K562 (cell line): ENCODE measurements around the gene ASPHD1. TPM values are rescaled to one million over a fixed set of nuclear protein-coding genes. Genes with fewer than 3 reads are reported as not detected.

Experiments used
- BRCA1 ChIP-seq, 2 experiments: fragments of 450-650 bp in 1 of 2; sonication (generic) in 1 of 2; formaldehyde crosslinking in 1 of 2; IDR thresholded peaks; 2 replicates each; pipeline versions ENCODE4 v1.5.0 to v1.6.1; 2017 to 2020; ENCODE audit warnings: mild to moderate bottlenecking in 1 of 2, missing genetic modification reagents in 1 of 2
- CCNT2 ChIP-seq: IDR thresholded peaks from 2 replicates; pipeline ENCODE4 v1.6.1; 2011; ENCODE audit warnings: borderline replicate concordance, low read depth, mild to moderate bottlenecking, moderate library complexity, mixed read lengths, low read length; ENCODE audit not compliant: insufficient read length; ENCODE audit errors: extremely low read depth
- DIDO1 ChIP-seq: fragments of 450-650 bp; IDR thresholded peaks from 2 replicates; pipeline ENCODE4 v1.6.1; 2016; ENCODE audit warnings: low read depth, missing biosample characterization, missing genetic modification characterization
- FOXJ2 ChIP-seq: fragments of 200-800 bp; sonication (Bioruptor generic); IDR thresholded peaks from 2 replicates; pipeline ENCODE4 v1.6.1; 2016; ENCODE audit warnings: missing genetic modification characterization, missing compliant biosample characterization
- GABPA ChIP-seq: fragments of 200-800 bp; sonication (Bioruptor generic); conservative IDR thresholded peaks from 2 replicates; pipeline ENCODE4 v1.6.1; 2016; ENCODE audit warnings: low read depth, missing genetic modification characterization, missing compliant biosample characterization
- GTF2F1 ChIP-seq: IDR thresholded peaks from 2 replicates; pipeline ENCODE4 v1.6.1; 2011; ENCODE audit warnings: low read depth, low read length, improper control_type of control experiment
- HSF4 ChIP-seq: fragments of 250-450 bp; sonication (Bioruptor Pico); IDR thresholded peaks from 2 replicates; pipeline ENCODE4 v2.1.2; 2022; ENCODE audit warnings: mild to moderate bottlenecking, moderate library complexity, borderline replicate concordance
- ILF3 ChIP-seq: fragments of 450-650 bp; IDR thresholded peaks from 2 replicates; pipeline ENCODE4 v1.6.1; 2018; ENCODE audit warnings: antibody characterized with exemption, mild to moderate bottlenecking, moderate library complexity, borderline replicate concordance
- MCM3 ChIP-seq: fragments of 450-650 bp; IDR thresholded peaks from 2 replicates; pipeline ENCODE4 v1.6.1; 2016
- MTA3 ChIP-seq: fragments of 450-650 bp; formaldehyde crosslinking; IDR thresholded peaks from 2 replicates; pipeline ENCODE4 v1.6.1; 2017; ENCODE audit warnings: mild to moderate bottlenecking, borderline replicate concordance
- PHF8 ChIP-seq: fragments of 200-600 bp; sonication (generic); IDR thresholded peaks from 2 replicates; pipeline ENCODE4 v1.6.1; 2012; ENCODE audit warnings: mixed run types, mild to moderate bottlenecking, inconsistent platforms, low read length, moderate library complexity, borderline replicate concordance
- PURB ChIP-seq: sonication (generic); formaldehyde crosslinking; IDR thresholded peaks from 2 replicates; pipeline ENCODE4 v1.9.0; 2021; ENCODE audit warnings: low read depth, mild to moderate bottlenecking, missing genetic modification reagents
- PYGO2 ChIP-seq: fragments of 450-650 bp; IDR thresholded peaks from 2 replicates; pipeline ENCODE4 v1.6.1; 2016; ENCODE audit warnings: mild to moderate bottlenecking, missing genetic modification characterization, moderate library complexity, missing compliant biosample characterization
- RBM17 ChIP-seq: fragments of 200-400 bp; formaldehyde crosslinking; IDR thresholded peaks from 2 replicates; pipeline ENCODE4 v1.6.1; 2017; ENCODE audit warnings: low read depth, mild to moderate bottlenecking, low read length, borderline replicate concordance
- RCOR1 ChIP-seq, 2 experiments: IDR thresholded peaks; 2 replicates each; pipeline ENCODE4 v1.6.1; 2012; ENCODE audit warnings: low read depth in 2 of 2, low read length in 2 of 2, borderline replicate concordance in 1 of 2, improper control_type of control experiment in 1 of 2
- SRSF9 ChIP-seq: fragments of 200-400 bp; formaldehyde crosslinking; IDR thresholded peaks from 2 replicates; pipeline ENCODE4 v1.6.1; 2017; ENCODE audit warnings: low read depth, low read length, borderline replicate concordance
- ZBTB7A ChIP-seq: IDR thresholded peaks from 2 replicates; pipeline ENCODE4 v1.6.1; 2011; ENCODE audit warnings: low read depth, mild to moderate bottlenecking, low read length, moderate library complexity, borderline replicate concordance; ENCODE audit not compliant: control insufficient read depth
- polyA plus RNA-seq, 8 experiments: library from polyadenylated mRNA; depleted of rRNA in 4 of 8; stranded (reverse) in 5 of 8; unstranded in 3 of 8; fragments of >200 nt; fragmentation: Nextera tagmentation in 2 of 8; fragmentation: Illumina TruSeq in 1 of 8; extraction: Ambion mirVana in 2 of 8; extraction: Trizol in 1 of 8; gene quantifications; 2 replicates each; pipeline versions ENCODE4 v1.2.1 to v1.2.3, GENCODE V29; 2011 to 2014; ENCODE audit warnings: inconsistent platforms in 1 of 8, missing spikeins in 1 of 8
- total RNA-seq, 7 experiments: library from RNA; depleted of rRNA in 6 of 7; stranded (reverse); fragments of >200 nt in 6 of 7; fragmentation: Illumina TruSeq in 2 of 7; extraction: Trizol in 2 of 7; gene quantifications; 2 replicates each; pipeline versions ENCODE4 v1.2.1 to v1.2.3, GENCODE V29; 2011 to 2021; ENCODE audit warnings: low replicate concordance in 1 of 7
- TF ChIP-seq, protein P1 (sequence below): fragments of 450-650 bp; IDR thresholded peaks from 2 replicates; pipeline ENCODE4 v1.7.1; 2018; ENCODE audit warnings: mild to moderate bottlenecking, low read depth; ENCODE audit not compliant: partially characterized antibody
- TF ChIP-seq, protein P2 (sequence below): fragments of 250-450 bp; sonication (Bioruptor Pico); IDR thresholded peaks from 2 replicates; pipeline ENCODE4 v1.8.0; 2022; ENCODE audit warnings: moderate library complexity, mild to moderate bottlenecking, inconsistent platforms
- TF ChIP-seq, protein P3 (sequence below): fragments of 250-450 bp; sonication (Bioruptor Pico); IDR thresholded peaks from 2 replicates; pipeline ENCODE4 v1.9.0; 2021; ENCODE audit warnings: mild to moderate bottlenecking
- TF ChIP-seq, protein P4 (sequence below): fragments of 450-650 bp; IDR thresholded peaks from 2 replicates; pipeline ENCODE4 v1.6.1; 2016; ENCODE audit warnings: mild to moderate bottlenecking

ASPHD1 gene
- total and polyA plus RNA-seq, 9 of the 15 experiments (the other 6 are each of a cell fraction or from before 2014, with no cell fraction given): 0.03 to 0.70 (median 0.24) TPM; not detected in 5

DNA sequence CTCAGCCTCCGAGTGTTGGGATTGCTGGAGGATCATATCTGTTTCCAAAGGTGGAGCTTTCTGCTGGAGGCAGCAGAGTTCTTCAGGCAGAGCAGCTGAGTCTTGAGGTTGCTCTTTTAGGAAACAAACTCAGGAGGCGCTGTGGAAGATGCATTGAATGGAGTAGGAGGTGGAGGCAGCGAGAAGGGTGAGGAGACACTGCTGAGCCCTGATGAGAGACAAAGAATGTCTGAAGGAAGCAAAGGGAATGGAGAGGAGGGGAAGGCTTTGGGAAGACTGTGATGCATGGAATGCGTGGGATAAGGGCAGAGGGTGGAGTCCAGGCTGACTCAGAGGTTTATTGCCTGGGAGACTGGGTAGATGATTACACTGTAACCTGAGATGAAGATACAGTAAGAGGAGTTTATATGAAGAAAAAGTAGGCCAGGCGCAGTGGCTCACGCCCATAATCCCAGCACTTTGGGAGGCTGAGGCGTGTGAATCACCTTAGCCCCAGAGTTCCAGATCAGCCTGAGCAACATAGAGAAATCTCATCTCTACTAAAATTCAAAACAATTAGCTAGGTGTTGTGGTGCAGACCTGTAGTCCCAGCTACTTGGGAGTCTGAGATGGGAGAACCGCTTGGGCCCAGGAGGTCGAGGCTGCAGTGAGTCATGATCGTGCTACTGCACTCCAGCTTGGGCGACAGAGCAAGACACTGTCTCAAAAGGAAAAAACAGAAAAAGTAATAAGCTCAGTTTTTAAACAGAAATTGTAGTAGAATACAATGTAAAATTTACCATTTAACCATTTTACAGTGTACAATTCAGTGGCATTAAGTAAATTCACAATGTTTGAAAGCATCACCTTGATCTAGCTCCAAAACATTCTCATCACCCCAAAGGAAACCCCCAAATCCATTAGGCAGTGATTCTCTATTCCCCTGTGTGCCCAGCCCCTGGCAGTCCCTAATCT is 43.8 kb downstream of the ASPHD1 start (continued):
- TF ChIP-seq SRSF9 (no peak), BRCA1 (IDR thresholded peaks at IDR 0.05) (no peak), BRCA1 (CRISPR knock-in tag; IDR thresholded peaks at IDR 0.05) (no peak), HSF4 (no peak), FOXJ2 (tag) (no peak), MTA3 (peak; percentile 21; the same call in 1 of the 2 replicates), CCNT2 (no peak), ZBTB7A (no peak), RBM17 (no peak), PHF8 (peak; percentile 12; the same call in 1 of the 2 replicates), GABPA (tag) (no peak), GTF2F1 (no peak), ILF3 (no peak), DIDO1 (tag) (no peak), PURB (no peak), RCOR1 (IDR thresholded peaks at IDR 0.05; ENCODE audit: borderline replicate concordance in 1 of 2, low read depth in 2 of 2, low read length in 2 of 2) (no peak; a peak in 2 of 4 replicates), PYGO2 (no peak), MCM3 (no peak)
- TF ChIP-seq, protein P1, sequence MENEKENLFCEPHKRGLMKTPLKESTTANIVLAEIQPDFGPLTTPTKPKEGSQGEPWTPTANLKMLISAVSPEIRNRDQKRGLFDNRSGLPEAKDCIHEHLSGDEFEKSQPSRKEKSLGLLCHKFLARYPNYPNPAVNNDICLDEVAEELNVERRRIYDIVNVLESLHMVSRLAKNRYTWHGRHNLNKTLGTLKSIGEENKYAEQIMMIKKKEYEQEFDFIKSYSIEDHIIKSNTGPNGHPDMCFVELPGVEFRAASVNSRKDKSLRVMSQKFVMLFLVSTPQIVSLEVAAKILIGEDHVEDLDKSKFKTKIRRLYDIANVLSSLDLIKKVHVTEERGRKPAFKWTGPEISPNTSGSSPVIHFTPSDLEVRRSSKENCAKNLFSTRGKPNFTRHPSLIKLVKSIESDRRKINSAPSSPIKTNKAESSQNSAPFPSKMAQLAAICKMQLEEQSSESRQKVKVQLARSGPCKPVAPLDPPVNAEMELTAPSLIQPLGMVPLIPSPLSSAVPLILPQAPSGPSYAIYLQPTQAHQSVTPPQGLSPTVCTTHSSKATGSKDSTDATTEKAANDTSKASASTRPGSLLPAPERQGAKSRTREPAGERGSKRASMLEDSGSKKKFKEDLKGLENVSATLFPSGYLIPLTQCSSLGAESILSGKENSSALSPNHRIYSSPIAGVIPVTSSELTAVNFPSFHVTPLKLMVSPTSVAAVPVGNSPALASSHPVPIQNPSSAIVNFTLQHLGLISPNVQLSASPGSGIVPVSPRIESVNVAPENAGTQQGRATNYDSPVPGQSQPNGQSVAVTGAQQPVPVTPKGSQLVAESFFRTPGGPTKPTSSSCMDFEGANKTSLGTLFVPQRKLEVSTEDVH: no peak
- TF ChIP-seq, protein P2, sequence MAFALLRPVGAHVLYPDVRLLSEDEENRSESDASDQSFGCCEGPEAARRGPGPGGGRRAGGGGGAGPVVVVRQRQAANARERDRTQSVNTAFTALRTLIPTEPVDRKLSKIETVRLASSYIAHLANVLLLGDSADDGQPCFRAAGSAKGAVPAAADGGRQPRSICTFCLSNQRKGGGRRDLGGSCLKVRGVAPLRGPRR (CRISPR knock-in tag): no peak
- TF ChIP-seq, protein P3, sequence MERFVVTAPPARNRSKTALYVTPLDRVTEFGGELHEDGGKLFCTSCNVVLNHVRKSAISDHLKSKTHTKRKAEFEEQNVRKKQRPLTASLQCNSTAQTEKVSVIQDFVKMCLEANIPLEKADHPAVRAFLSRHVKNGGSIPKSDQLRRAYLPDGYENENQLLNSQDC: no peak
- TF ChIP-seq, protein P4, sequence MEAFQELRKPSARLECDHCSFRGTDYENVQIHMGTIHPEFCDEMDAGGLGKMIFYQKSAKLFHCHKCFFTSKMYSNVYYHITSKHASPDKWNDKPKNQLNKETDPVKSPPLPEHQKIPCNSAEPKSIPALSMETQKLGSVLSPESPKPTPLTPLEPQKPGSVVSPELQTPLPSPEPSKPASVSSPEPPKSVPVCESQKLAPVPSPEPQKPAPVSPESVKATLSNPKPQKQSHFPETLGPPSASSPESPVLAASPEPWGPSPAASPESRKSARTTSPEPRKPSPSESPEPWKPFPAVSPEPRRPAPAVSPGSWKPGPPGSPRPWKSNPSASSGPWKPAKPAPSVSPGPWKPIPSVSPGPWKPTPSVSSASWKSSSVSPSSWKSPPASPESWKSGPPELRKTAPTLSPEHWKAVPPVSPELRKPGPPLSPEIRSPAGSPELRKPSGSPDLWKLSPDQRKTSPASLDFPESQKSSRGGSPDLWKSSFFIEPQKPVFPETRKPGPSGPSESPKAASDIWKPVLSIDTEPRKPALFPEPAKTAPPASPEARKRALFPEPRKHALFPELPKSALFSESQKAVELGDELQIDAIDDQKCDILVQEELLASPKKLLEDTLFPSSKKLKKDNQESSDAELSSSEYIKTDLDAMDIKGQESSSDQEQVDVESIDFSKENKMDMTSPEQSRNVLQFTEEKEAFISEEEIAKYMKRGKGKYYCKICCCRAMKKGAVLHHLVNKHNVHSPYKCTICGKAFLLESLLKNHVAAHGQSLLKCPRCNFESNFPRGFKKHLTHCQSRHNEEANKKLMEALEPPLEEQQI: no peak
